Astrocyte (in vitro differentiated cells and primary cell): ENCODE results near the gene YIPF3.

Experiments used
- EZH2 ChIP-seq: IDR thresholded peaks from 2 replicates; pipeline ENCODE4 v1.6.1; 2012; ENCODE audit warnings: mild to moderate bottlenecking, low read length, inconsistent platforms; ENCODE audit not compliant: insufficient read depth
- TF ChIP-seq, protein P1 (sequence below): IDR thresholded peaks from 2 replicates; pipeline ENCODE4 v1.5.1; 2011; ENCODE audit warnings: low read depth, mild to moderate bottlenecking, inconsistent platforms, low read length, moderate library complexity; ENCODE audit not compliant: insufficient read depth

- TF ChIP-seq, protein P1, sequence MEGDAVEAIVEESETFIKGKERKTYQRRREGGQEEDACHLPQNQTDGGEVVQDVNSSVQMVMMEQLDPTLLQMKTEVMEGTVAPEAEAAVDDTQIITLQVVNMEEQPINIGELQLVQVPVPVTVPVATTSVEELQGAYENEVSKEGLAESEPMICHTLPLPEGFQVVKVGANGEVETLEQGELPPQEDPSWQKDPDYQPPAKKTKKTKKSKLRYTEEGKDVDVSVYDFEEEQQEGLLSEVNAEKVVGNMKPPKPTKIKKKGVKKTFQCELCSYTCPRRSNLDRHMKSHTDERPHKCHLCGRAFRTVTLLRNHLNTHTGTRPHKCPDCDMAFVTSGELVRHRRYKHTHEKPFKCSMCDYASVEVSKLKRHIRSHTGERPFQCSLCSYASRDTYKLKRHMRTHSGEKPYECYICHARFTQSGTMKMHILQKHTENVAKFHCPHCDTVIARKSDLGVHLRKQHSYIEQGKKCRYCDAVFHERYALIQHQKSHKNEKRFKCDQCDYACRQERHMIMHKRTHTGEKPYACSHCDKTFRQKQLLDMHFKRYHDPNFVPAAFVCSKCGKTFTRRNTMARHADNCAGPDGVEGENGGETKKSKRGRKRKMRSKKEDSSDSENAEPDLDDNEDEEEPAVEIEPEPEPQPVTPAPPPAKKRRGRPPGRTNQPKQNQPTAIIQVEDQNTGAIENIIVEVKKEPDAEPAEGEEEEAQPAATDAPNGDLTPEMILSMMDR: no peak
- no peak for TF ChIP-seq EZH2
Observed at GRCh38 chr6:43475516-43475915, 41.2 kb downstream of the YIPF3 start.
